ENCODE data around the gene PDGFB.
"Not testable (repeated sequence)": the region's sequence is repeated elsewhere in the genome, so short reads cannot be mapped to it uniquely, and the experiment has no call there.

The PDGFB gene

DNA sequence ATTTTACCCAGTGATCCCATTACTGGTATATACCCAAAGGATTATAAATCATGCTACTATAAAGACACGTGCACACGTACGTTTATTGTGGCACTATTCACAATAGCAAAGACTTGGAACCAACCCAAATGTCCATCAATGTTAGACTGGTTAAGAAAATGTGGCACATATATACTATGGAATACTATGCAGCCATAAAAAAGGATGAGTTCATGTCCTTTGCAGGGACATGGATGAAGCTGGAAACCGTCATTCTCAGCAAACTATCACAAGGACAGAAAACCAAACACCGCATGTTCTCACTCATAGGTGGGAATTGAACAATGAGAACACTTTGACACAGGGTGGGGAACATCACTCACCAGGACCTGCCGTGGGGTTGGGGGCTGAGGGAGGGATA is 26.4 kb downstream of the PDGFB start:
- not testable (repeated sequence) for H3K4me3 ChIP-seq (ENCODE audit: low read depth, low read length); DNase-seq (ENCODE audit: low read depth)

GRCh38 chr22:39216143-39216490 is 28.7 kb downstream of the PDGFB start:
- DNase-seq (ENCODE audit: low read depth), result no peak
- H3K4me3 ChIP-seq (ENCODE audit: low read depth, low read length), result no peak overlapping the region

GRCh38 chr22:39215426-39216142 is 29.2 kb downstream of the PDGFB start:
- no peak for DNase-seq (ENCODE audit: low read depth)
- no peak overlapping the region for H3K4me3 ChIP-seq (ENCODE audit: low read depth, low read length)

GRCh38 chr22:39215070-39215396 is 29.7 kb downstream of the PDGFB start:
- DNase-seq (ENCODE audit: low read depth), result no peak
- H3K4me3 ChIP-seq (ENCODE audit: low read depth, low read length), result no peak overlapping the region

- no peak for DNase-seq (ENCODE audit: low read depth)
- H3K4me3 ChIP-seq (ENCODE audit: low read depth, low read length), result no peak overlapping the region
These were observed 30.3 kb downstream of the PDGFB start for GRCh38 chr22:39214383-39215069.

- no peak overlapping the region for H3K4me3 ChIP-seq (ENCODE audit: low read depth, low read length)
- DNase-seq (ENCODE audit: low read depth), result no peak
These were observed 30.8 kb downstream of the PDGFB start for GRCh38 chr22:39214006-39214382.

- DNase-seq (ENCODE audit: low read depth), result no peak
- H3K4me3 ChIP-seq (ENCODE audit: low read depth, low read length), result no peak overlapping the region
These were observed 31.9 kb downstream of the PDGFB start for GRCh38 chr22:39212721-39213376.

GRCh38 chr22:39209756-39210155 is 35.0 kb downstream of the PDGFB start:
- H3K4me3 ChIP-seq (ENCODE audit: low read depth, low read length), result no peak overlapping the region
- DNase-seq (ENCODE audit: low read depth), result no peak

GRCh38 chr22:39208013-39208680 is 36.6 kb downstream of the PDGFB start:
- no peak overlapping the region for H3K4me3 ChIP-seq (ENCODE audit: low read depth, low read length)
- DNase-seq (ENCODE audit: low read depth), result no peak

DNA sequence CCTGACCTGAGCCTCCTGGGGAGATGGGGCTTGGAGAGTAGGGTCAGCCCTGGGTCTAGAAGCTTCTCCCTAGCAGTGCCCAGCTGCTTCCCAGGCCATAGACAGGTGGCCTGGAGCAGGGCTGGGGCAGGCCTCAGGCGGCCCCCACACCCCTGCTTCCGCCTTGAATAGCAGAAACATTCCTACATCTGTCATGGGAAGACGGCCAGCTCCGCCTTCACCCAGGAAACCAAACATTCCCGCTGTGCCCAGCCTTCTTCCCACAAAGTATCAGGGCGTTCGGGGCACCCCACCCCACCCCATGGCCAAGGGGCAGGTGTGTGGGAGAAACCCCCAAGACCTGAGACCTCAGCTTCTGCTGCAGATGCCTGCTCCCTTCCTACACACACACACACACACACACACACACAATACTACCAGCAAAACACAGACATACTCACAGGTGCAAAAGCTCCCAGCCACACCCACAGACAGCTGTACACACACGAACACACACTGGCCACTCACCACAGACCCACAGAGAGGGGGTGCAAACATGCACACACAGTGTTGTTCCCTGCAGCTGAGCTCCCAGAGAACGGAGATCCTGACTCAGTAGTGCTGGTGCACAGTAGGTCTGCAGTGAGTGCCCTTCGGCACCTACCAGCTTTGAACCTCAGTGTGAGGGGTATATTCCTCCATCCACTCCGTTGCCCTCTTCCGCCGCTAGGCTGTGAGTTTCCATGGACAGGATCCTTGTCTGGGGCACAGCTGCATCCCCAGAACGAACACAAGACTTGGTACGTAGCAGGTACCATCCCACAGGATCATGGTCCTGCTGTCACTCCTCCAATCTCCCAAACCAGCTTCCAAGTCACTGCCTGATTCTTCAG is 37.4 kb downstream of the PDGFB start:
- H3K4me3 ChIP-seq (ENCODE audit: low read depth, low read length), result no peak overlapping the region
- no peak for DNase-seq (ENCODE audit: low read depth)

- DNase-seq (ENCODE audit: low read depth), result no peak
These were observed 38.3 kb downstream of the PDGFB start for GRCh38 chr22:39206491-39206890.

DNA sequence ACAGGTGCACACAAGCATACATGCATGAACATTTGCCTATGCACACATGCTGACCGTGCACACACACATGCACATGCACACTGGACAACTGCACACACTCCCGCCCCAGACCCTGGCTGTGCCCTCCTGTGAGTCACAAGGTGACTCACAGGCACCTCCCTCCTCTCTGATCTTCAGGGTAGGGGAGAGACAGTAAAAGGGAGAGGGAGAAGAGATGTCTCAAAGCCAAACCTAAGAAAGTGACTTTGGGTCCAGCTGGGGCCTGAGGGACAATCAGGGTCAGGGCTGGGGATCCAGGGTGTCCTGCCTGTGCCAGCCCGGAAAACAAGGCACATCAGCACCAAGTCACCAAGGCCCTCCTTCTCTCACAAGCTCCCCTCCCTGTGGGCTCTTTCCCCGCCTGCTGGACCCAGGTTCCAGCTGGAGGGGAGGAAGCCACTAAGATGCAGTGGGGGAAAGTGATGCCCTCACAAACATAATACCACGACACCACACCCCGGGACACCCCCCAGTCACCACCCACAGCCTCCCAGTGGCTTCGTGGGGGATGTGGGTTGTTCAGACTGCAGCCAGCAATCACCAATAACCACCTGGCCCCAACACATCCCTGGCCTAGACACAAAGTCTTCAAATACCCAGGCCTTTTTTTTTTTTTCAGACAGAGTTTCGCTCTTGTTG is 39.3 kb downstream of the PDGFB start:
- no peak for DNase-seq (ENCODE audit: low read depth)
- H3K4me3 ChIP-seq (ENCODE audit: low read depth, low read length), result no peak overlapping the region

More at GRCh38 chr22:39206491-39206890, 38.3 kb downstream of the PDGFB start:
- H3K4me3 ChIP-seq (ENCODE audit: low read depth, low read length), result no peak overlapping the region

- DNase-seq (ENCODE audit: low read depth), result no peak
- no peak overlapping the region for H3K4me3 ChIP-seq (ENCODE audit: low read depth, low read length)
These were observed 40.6 kb downstream of the PDGFB start for GRCh38 chr22:39204216-39204615.

DNA sequence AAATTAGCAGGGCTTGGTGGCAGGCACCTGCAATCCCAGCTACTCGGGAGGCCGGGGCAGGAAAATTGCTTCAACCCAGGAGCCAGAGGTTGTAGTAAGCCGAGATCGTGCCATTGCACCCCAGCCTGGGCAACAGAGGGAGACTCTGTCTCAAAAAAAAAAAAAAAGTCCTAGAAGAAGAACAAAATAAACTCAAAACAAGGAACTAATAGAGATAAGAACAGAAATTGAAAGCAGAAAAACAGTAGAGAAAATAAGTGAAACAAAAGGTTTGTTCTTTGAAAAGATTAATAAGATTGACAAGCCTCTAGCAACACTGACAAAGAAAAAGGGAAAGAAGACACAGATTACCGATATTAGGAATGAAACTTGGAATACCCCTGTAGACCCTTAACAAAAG is 47.2 kb downstream of the PDGFB start:
- DNase-seq (ENCODE audit: low read depth), result no peak
- no peak overlapping the region for H3K4me3 ChIP-seq (ENCODE audit: low read depth, low read length)

GRCh38 chr22:39194098-39194497 is 50.7 kb downstream of the PDGFB start:
- H3K4me3 ChIP-seq (ENCODE audit: low read depth, low read length), result no peak overlapping the region
- no peak for DNase-seq (ENCODE audit: low read depth)

DNA sequence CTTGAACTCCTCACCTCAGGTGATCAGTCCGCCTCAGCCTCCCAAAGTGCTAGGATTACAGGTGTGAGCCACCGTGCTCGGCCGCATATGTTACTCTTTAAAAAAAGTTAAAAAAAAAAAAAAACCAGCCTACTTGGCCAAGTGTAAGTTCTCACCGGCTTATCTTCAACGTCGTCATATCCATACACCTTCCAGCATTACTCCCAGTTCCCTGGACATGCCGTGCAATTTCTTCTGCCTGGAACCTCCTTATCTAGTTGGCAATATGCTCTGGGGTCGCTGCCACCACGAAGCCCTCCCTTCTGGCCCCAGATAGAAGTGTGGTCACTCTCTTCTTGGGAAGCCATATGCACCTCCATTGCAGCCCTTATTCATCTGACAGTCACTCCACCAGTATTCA is 56.0 kb downstream of the PDGFB start:
- DNase-seq (ENCODE audit: low read depth), result no peak
- H3K4me3 ChIP-seq (ENCODE audit: low read depth, low read length), result no peak overlapping the region

DNA sequence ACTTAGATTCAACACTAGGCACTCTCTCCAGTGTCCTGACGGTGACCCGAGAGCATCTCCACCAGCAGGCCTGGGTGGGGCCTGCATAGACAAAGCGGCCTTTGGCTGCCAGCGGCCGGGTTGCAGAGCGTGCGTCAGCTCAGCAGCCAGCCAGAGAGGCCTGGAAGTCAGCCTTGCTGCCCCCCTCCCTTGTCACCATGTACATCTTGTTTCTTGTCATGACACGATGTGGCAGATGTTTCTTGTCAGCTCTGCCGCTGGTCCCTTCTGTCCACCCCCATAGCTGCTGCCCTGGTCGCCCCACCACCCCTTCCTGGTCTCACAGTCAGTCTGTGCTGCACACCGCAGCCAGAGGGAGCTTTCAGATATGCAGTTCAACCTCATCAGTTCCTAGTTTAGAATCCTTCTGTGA is 59.2 kb downstream of the PDGFB start:
- no peak for DNase-seq (ENCODE audit: low read depth)
- H3K4me3 ChIP-seq (ENCODE audit: low read depth, low read length), result no peak overlapping the region

DNA sequence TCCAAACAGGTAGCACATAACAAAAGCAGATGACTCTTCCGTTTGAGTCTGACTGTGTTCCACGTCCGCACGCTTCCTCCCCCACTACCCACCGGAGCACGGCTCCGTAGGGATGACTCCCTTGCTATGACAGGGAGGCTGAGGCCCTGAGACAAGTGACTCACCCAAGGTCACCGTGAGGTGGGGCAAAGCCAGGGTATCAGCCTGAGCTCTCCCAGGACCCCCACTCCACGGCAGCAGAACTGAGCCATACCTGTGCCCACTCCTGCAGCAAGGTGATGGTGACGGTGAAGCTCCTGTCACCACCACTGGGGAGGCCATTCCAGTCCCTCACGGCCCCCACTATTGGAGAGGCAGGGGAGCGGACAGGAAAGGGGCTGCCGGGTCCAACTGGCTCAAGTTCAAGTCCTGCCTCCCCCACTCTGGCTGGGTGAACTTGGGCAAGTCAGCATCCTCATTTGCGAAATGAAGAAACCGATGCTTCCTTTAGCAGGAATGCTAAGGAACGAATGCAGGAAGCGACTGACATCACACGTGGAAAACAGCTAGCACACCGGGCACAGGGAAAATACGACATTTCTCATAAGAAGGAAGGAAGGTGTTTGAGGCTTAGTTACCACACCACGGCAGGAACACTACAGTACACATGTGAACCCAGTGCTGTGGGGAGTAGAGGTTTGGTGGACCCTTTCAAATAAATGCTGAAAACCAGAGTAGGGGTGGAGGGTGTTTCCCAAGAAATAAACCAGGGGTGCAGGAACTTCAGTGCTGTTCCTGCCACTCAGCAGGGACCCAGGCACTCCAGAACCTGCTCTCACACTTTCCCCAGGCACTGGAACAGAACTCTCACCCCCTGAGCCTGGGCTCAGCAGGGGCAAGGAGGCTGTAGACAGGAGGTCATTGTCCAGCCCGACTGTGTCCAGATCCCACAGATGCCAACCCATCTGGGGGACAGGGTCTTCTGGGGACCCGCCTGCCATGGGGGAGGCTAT is 59.9 kb downstream of the PDGFB start:
- no peak for DNase-seq (ENCODE audit: low read depth)

More for the DNA sequence above, 59.9 kb downstream of the PDGFB start:
- no peak overlapping the region for H3K4me3 ChIP-seq (ENCODE audit: low read depth, low read length)

All from skeletal muscle cell (primary cell).